ENCODE results near the gene IGFL2.
"Not testable (repeated sequence)": the region's sequence is repeated elsewhere in the genome, so short reads cannot be mapped to it uniquely, and the experiment has no call there.

IGFL2 gene

GRCh38 chr19:46160233-46160775 lies 12.3 kb downstream of the IGFL2 start:
- peaks cover 32% of the 10 kb centered on the region for H3K27me3 Mint-ChIP-seq (ENCODE audit: low read depth)
- no peaks in the 10 kb centered on the region for H3K36me3 Mint-ChIP-seq (ENCODE audit: low read depth)
- TF ChIP-seq CTCF (IDR thresholded peaks at IDR 0.05; ENCODE audit: unreplicated experiment in 3 of 3): no peak
- H3K27ac Mint-ChIP-seq: no peak overlapping the region
- no peak overlapping the region for H3K4me3 Mint-ChIP-seq
- H3K4me1 Mint-ChIP-seq: no peaks in the 10 kb centered on the region
- peaks cover 21% of the 10 kb centered on the region for H3K9me3 Mint-ChIP-seq

GRCh38 chr19:46161642-46162257 lies 13.7 kb downstream of the IGFL2 start:
- not testable (repeated sequence) for H3K4me1 Mint-ChIP-seq; H3K27ac Mint-ChIP-seq; H3K4me3 Mint-ChIP-seq; H3K36me3 Mint-ChIP-seq (ENCODE audit: low read depth)
- Mint-ChIP-seq H3K9me3 (peaks cover 21% of the 10 kb centered on the region), H3K27me3 (ENCODE audit: low read depth) (peaks cover 32% of the 10 kb centered on the region)

GRCh38 chr19:46162731-46163130 lies 14.7 kb downstream of the IGFL2 start:
- Mint-ChIP-seq H3K36me3 (ENCODE audit: low read depth) (no peaks in the 10 kb centered on the region), H3K4me3 (no peak overlapping the region)

GRCh38 chr19:46173886-46174480 lies 25.9 kb downstream of the IGFL2 start:
- no peaks in the 10 kb centered on the region for H3K4me1 Mint-ChIP-seq
- H3K27me3 Mint-ChIP-seq (ENCODE audit: low read depth): peaks cover 42% of the 10 kb centered on the region
- H3K9me3 Mint-ChIP-seq: peaks cover 7% of the 10 kb centered on the region
- no peaks in the 10 kb centered on the region for H3K36me3 Mint-ChIP-seq (ENCODE audit: low read depth)
- no peak for TF ChIP-seq CTCF (IDR thresholded peaks at IDR 0.05; ENCODE audit: unreplicated experiment in 3 of 3)
- no peak overlapping the region for H3K27ac Mint-ChIP-seq
- H3K4me3 Mint-ChIP-seq: no peak overlapping the region

More at GRCh38 chr19:46162731-46163130, 14.7 kb downstream of the IGFL2 start:
- H3K4me1 Mint-ChIP-seq: no peaks in the 10 kb centered on the region
- peaks cover 34% of the 10 kb centered on the region for H3K27me3 Mint-ChIP-seq (ENCODE audit: low read depth)
- TF ChIP-seq CTCF (IDR thresholded peaks at IDR 0.05; ENCODE audit: unreplicated experiment in 3 of 3): no peak
- H3K9me3 Mint-ChIP-seq: peaks cover 21% of the 10 kb centered on the region
- H3K27ac Mint-ChIP-seq: no peak overlapping the region

- H3K36me3 Mint-ChIP-seq (ENCODE audit: low read depth): no peaks in the 10 kb centered on the region
These were observed 28.2 kb downstream of the IGFL2 start for GRCh38 chr19:46176116-46176860.

More at GRCh38 chr19:46176116-46176860, 28.2 kb downstream of the IGFL2 start:
- H3K9me3 Mint-ChIP-seq: peaks cover 3% of the 10 kb centered on the region
- H3K4me3 Mint-ChIP-seq: no peak overlapping the region
- peaks cover 40% of the 10 kb centered on the region for H3K27me3 Mint-ChIP-seq (ENCODE audit: low read depth)
- H3K4me1 Mint-ChIP-seq: no peaks in the 10 kb centered on the region
- no peak for TF ChIP-seq CTCF (IDR thresholded peaks at IDR 0.05; ENCODE audit: unreplicated experiment in 3 of 3)
- H3K27ac Mint-ChIP-seq: no peak overlapping the region
